B cell (primary cell): ENCODE data around the gene CHST13. TPM values are rescaled to one million over a fixed set of nuclear protein-coding genes. Genes with fewer than 3 reads are reported as not detected.

Experiments
- ATAC-seq: fragments of 200-7000 bp; cut with Tn5 transposase; one replicate; pipeline ENCODE4 v1.10.0; 2021; ENCODE audit warnings: low read depth, mild to moderate bottlenecking, moderate number of reproducible peaks, moderate library complexity
- CTCF ChIA-PET: fragments of 350-600 bp; sonication (Branson Sonifier 250); formaldehyde crosslinking; loops from one replicate; lab custom pipeline; 2021; ENCODE audit warnings: antibody characterized with exemption, inconsistent platforms; lab: Charles Lee
- POLR2A ChIA-PET: fragments of 350-600 bp; sonication (Branson Sonifier 250); formaldehyde crosslinking; loops from one replicate; lab custom pipeline; 2021; ENCODE audit warnings: antibody characterized with exemption; lab: Charles Lee
- DNase-seq: peaks from one replicate; pipeline ENCODE4 v3.0.0; 2013
- H2AFZ ChIP-seq: 2 replicates; pipeline ENCODE4 v1.6.1; 2012; ENCODE audit warnings: mild to moderate bottlenecking, low read depth, low read length; ENCODE audit not compliant: insufficient read depth, poor library complexity, severe bottlenecking
- H3K27ac ChIP-seq, 2 donors: 1 replicate in 1 of 2; 2 replicates in 1 of 2; pipeline ENCODE4 v1.5.1; 2012 to 2013; ENCODE audit warnings: low read length in 2 of 2, mild to moderate bottlenecking in 2 of 2, moderate library complexity in 1 of 2
- H3K27me3 ChIP-seq, 4 experiments: fragments of 200-600 bp in 1 of 4; sonication (generic) in 1 of 4; replicated peaks in 1 of 4; 1 replicate in 2 of 4; 2 replicates in 2 of 4; pipeline versions ENCODE4 v1.6.1 to v1.7.0; 2013 to 2016; ENCODE audit warnings: low read length in 3 of 4, mild to moderate bottlenecking in 2 of 4, mixed read lengths in 1 of 4, moderate library complexity in 1 of 4; ENCODE audit not compliant: insufficient read depth in 4 of 4, control insufficient read depth in 3 of 4; ENCODE audit errors: control extremely low read depth in 1 of 4
- H3K36me3 ChIP-seq, 2 experiments: replicated peaks in 1 of 2; 1 replicate in 1 of 2; 2 replicates in 1 of 2; pipeline versions ENCODE4 v1.6.1 to v1.7.1; 2013; ENCODE audit warnings: low read length in 1 of 2; ENCODE audit not compliant: insufficient read depth in 2 of 2, control insufficient read depth in 1 of 2; ENCODE audit errors: control extremely low read depth in 1 of 2, extremely low read depth in 1 of 2
- H3K4me1 ChIP-seq, 2 donors: fragments of 200-600 bp in 1 of 2; sonication (generic) in 1 of 2; 1 replicate in 1 of 2; 2 replicates in 1 of 2; pipeline versions ENCODE4 v1.5.1 to v1.6.1; 2013 to 2017; ENCODE audit warnings: low read length in 2 of 2; ENCODE audit not compliant: control insufficient read depth in 2 of 2, insufficient read depth in 2 of 2
- H3K4me2 ChIP-seq: replicated peaks from 2 replicates; pipeline ENCODE3; 2012; ENCODE audit warnings: mild to moderate bottlenecking, low read depth, low read length; ENCODE audit not compliant: poor library complexity, severe bottlenecking
- H3K4me3 ChIP-seq, 5 experiments: fragments of 200-600 bp in 1 of 5; sonication (generic) in 1 of 5; 1 replicate in 3 of 5; 2 replicates in 2 of 5; pipeline versions ENCODE4 v1.5.1 to v1.7.0; 2011 to 2016; ENCODE audit warnings: low read length in 4 of 5, mild to moderate bottlenecking in 4 of 5, low read depth in 2 of 5, control low read depth in 1 of 5, moderate library complexity in 1 of 5; ENCODE audit not compliant: insufficient read depth in 1 of 5; ENCODE audit errors: control extremely low read depth in 1 of 5, extremely low read depth in 1 of 5
- H3K79me2 ChIP-seq: fragments of 200-600 bp; sonication (generic); one replicate; pipeline ENCODE4 v1.6.0; 2016; ENCODE audit warnings: low read length; ENCODE audit not compliant: control insufficient read depth, insufficient read depth
- H3K9ac ChIP-seq: fragments of 200-600 bp; sonication (generic); 2 replicates; pipeline ENCODE4 v1.6.1; 2017; ENCODE audit warnings: mild to moderate bottlenecking, low read length, moderate library complexity
- H3K9me3 ChIP-seq, 3 donors: one replicate each; pipeline versions ENCODE4 v1.6.1 to v1.7.1; 2013; ENCODE audit warnings: low read length in 2 of 3; ENCODE audit not compliant: control insufficient read depth in 2 of 3, insufficient read depth in 1 of 3; ENCODE audit errors: control extremely low read depth in 1 of 3
- H4K20me1 ChIP-seq: 2 replicates; pipeline ENCODE4 v1.6.0; 2012; ENCODE audit warnings: mild to moderate bottlenecking, low read length; ENCODE audit not compliant: insufficient read depth, control insufficient read depth, poor library complexity, severe bottlenecking
- H3K27ac Mint-ChIP-seq: one replicate; pipeline ENCODE4 v1.8.0; 2021; ENCODE audit warnings: mixed read lengths
- H3K27me3 Mint-ChIP-seq: one replicate; pipeline ENCODE4 v1.8.0; 2021; ENCODE audit warnings: mixed read lengths
- H3K4me1 Mint-ChIP-seq: one replicate; pipeline ENCODE4 v1.8.0; 2021; ENCODE audit warnings: mixed read lengths
- H3K4me3 Mint-ChIP-seq: one replicate; pipeline ENCODE4 v1.8.0; 2021; ENCODE audit warnings: mixed read lengths
- H3K9me3 Mint-ChIP-seq: one replicate; pipeline ENCODE4 v1.8.0; 2022; ENCODE audit warnings: mixed read lengths; ENCODE audit not compliant: insufficient read depth
- EZH2 ChIP-seq: IDR thresholded peaks from 2 replicates; pipeline ENCODE4 v1.6.1; 2012; ENCODE audit warnings: borderline replicate concordance, low read depth, mild to moderate bottlenecking, moderate library complexity, low read length; ENCODE audit not compliant: insufficient read depth, poor library complexity, severe bottlenecking
- WGBS: methylation state at CpG from one replicate; pipeline ENCODE4 v1.1.5; 2013; ENCODE audit warnings: missing lambda C conversion rate; ENCODE audit not compliant: insufficient coverage; 5-methylcytosine and 5-hydroxymethylcytosine counted together
- intact Hi-C: fragments of 100-400 bp; cut with micrococcal nuclease; formaldehyde crosslinking; loops from one replicate; pipeline ENCODE4 v1.10.0; 2022
- polyA plus RNA-seq: library from polyadenylated mRNA; depleted of rRNA; stranded (reverse); fragments of >200 nt; gene quantifications from 2 replicates; pipeline ENCODE4 v1.2.3, GENCODE V29; 2012
- total RNA-seq, 2 donors: library from RNA; stranded (reverse); fragments of 120-200 nt in 1 of 2; gene quantifications; 1 replicate in 1 of 2; 2 replicates in 1 of 2; pipeline versions ENCODE4 v1.2.3 to v1.2.4, GENCODE V29; 2013 to 2022
- TF ChIP-seq, protein P1 (sequence below): fragments of 200-600 bp; IDR thresholded peaks from one replicate; pipeline ENCODE4 v1.8.0; 2022; ENCODE audit warnings: antibody characterized with exemption, mild to moderate bottlenecking

Gene CHST13
- total and polyA plus RNA-seq, 2 donors (not counting 1 experiment from before 2014, with no cell fraction given) = 0.07 TPM; not detected in 1

- Histone ChIP-seq H3K9me3 (no peaks in the 10 kb centered on the region), H4K20me1 (no peaks in the 10 kb centered on the region), H3K9ac (no peak overlapping the region), H3K4me3 (no peak overlapping the region), H3K79me2 (no peaks in the 10 kb centered on the region), H3K4me2 (no peak overlapping the region), H3K4me1 (no peaks in the 10 kb centered on the region), H2AFZ (no peak overlapping the region), H3K27me3 (no peaks in the 10 kb centered on the region), H3K27ac (no peak overlapping the region), H3K36me3 (no peaks in the 10 kb centered on the region)
- no peaks in the 10 kb centered on the region for H3K4me1 Mint-ChIP-seq
- ChIA-PET CTCF (no interaction called here), POLR2A (no interaction called here)
- no peak for ATAC-seq
- DNase-seq = no peak
- TF ChIP-seq, protein P1, sequence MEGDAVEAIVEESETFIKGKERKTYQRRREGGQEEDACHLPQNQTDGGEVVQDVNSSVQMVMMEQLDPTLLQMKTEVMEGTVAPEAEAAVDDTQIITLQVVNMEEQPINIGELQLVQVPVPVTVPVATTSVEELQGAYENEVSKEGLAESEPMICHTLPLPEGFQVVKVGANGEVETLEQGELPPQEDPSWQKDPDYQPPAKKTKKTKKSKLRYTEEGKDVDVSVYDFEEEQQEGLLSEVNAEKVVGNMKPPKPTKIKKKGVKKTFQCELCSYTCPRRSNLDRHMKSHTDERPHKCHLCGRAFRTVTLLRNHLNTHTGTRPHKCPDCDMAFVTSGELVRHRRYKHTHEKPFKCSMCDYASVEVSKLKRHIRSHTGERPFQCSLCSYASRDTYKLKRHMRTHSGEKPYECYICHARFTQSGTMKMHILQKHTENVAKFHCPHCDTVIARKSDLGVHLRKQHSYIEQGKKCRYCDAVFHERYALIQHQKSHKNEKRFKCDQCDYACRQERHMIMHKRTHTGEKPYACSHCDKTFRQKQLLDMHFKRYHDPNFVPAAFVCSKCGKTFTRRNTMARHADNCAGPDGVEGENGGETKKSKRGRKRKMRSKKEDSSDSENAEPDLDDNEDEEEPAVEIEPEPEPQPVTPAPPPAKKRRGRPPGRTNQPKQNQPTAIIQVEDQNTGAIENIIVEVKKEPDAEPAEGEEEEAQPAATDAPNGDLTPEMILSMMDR = no peak
- no peak for TF ChIP-seq EZH2
- no peaks in the 10 kb centered on the region for H3K9me3 Mint-ChIP-seq
- intact Hi-C loops = no loop called here
- no peak overlapping the region for H3K4me3 Mint-ChIP-seq
- H3K27ac Mint-ChIP-seq = no peak overlapping the region
- peaks cover 6% of the 10 kb centered on the region for H3K27me3 Mint-ChIP-seq
- 76% methylated on average over 10 of the region's 10 CpGs for WGBS
Measured at GRCh38 chr3:126555795-126556636, 32.1 kb downstream of the CHST13 start.

DNA sequence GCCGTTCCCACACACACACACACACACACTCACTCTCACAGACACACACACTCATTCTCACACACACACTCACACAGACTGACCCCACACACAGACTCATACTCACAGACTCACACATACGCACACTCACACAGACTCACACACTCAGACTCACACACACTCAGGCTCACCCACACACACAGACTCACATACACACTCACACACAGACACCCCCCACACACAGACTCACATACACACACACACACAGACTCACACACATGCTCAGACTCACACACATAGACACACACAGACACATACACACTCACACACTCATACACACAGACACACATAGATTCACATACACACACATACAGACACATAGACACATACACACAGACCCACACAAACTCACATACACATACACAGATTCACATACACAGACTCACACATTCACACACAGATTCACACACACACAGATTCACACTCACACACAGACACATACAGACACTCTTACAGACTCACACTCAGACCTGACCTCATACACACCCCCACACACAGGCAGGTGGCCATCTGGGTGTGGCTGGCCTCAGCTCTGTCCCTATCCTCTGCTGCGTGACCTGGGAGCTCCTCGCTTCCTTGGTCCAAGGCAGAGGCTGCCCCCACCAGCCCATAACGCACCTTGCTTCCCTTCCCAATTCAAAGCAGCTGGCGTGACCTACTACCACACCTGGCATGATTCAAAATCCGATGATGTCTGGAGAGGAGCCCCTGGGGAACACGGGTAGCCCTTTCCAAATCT lies 32.9 kb downstream of the CHST13 start:
- Histone ChIP-seq H3K4me1 (no peaks in the 10 kb centered on the region), H2AFZ (no peak overlapping the region), H3K4me2 (no peak overlapping the region), H3K27ac (no peak overlapping the region), H3K79me2 (no peaks in the 10 kb centered on the region), H3K9ac (no peak overlapping the region), H3K27me3 (no peaks in the 10 kb centered on the region), H3K9me3 (no peaks in the 10 kb centered on the region), H3K36me3 (no peaks in the 10 kb centered on the region), H4K20me1 (no peaks in the 10 kb centered on the region), H3K4me3 (no peak overlapping the region)
- CTCF ChIA-PET = no interaction called here
- 86% methylated on average over 8 of the region's 8 CpGs for WGBS
- Mint-ChIP-seq H3K27me3 (peaks cover 10% of the 10 kb centered on the region), H3K4me3 (no peak overlapping the region), H3K4me1 (no peaks in the 10 kb centered on the region), H3K27ac (no peak overlapping the region), H3K9me3 (peaks cover 4% of the 10 kb centered on the region)
- DNase-seq = no peak
- intact Hi-C loops = no loop called here
- POLR2A ChIA-PET = no interaction called here
- no peak for TF ChIP-seq EZH2
- TF ChIP-seq, protein P1 = no peak
- no peak for ATAC-seq
